Endothelial cell of umbilical vein (primary cell): Measurements from ENCODE around the gene GRID2. TPM values are rescaled to one million over a fixed set of nuclear protein-coding genes. Genes with fewer than 3 reads are reported as not detected.

Experiments
- BruUV-seq: library from RNA; stranded (reverse); fragments of 400-500 nt; replicated peaks from 2 replicates; lab custom pipeline; 2021; lab: Mats Ljungman, UMichigan
- CTCF ChIA-PET: fragments of 300-600, 350-600 bp; sonication (Branson Sonifier 250); formaldehyde crosslinking; loops from one replicate; lab custom pipeline; 2021; ENCODE audit warnings: antibody characterized with exemption, inconsistent platforms; lab: Charles Lee
- POLR2A ChIA-PET: fragments of 300-600, 350-600 bp; sonication (Branson Sonifier 250); formaldehyde crosslinking; loops from one replicate; lab custom pipeline; 2021; ENCODE audit warnings: antibody characterized with exemption, inconsistent platforms; lab: Charles Lee
- DNase-seq: peaks from one replicate; pipeline ENCODE4 v3.0.0-alpha.2; 2011; ENCODE audit warnings: low read depth, low spot score
- FAIRE-seq: peaks from 2 replicates; lab custom pipeline; 2011; peaks lifted over from hg19 to GRCh38; lab: Jason Lieb, UNC
- H2AFZ ChIP-seq: 2 replicates; pipeline ENCODE4 v1.6.0; 2012; ENCODE audit warnings: low read depth, low read length, control low read depth, inconsistent platforms
- H3K27ac ChIP-seq: 2 replicates; pipeline ENCODE4 v1.5.1; 2011; ENCODE audit warnings: low read depth, mild to moderate bottlenecking, control low read depth, low read length, moderate library complexity; ENCODE audit not compliant: insufficient read depth
- H3K27me3 ChIP-seq, 2 experiments: 2 replicates each; pipeline versions ENCODE4 v1.6.0 to v1.6.1; 2011; ENCODE audit warnings: low read length in 2 of 2, mixed read lengths in 1 of 2; ENCODE audit not compliant: control insufficient read depth in 2 of 2, insufficient read depth in 2 of 2
- H3K36me3 ChIP-seq, 2 experiments: 2 replicates in 1 of 2; 3 replicates in 1 of 2; pipeline ENCODE4 v1.5.1; 2011; ENCODE audit warnings: low read length in 2 of 2, mild to moderate bottlenecking in 1 of 2, moderate library complexity in 1 of 2; ENCODE audit not compliant: control insufficient read depth in 2 of 2, insufficient read depth in 2 of 2; ENCODE audit errors: extremely low read depth in 1 of 2
- H3K4me1 ChIP-seq: 3 replicates; pipeline ENCODE4 v1.5.1; 2011; ENCODE audit warnings: mild to moderate bottlenecking, low read length; ENCODE audit not compliant: control insufficient read depth, insufficient read depth; ENCODE audit errors: extremely low read depth
- H3K4me2 ChIP-seq: 2 replicates; pipeline ENCODE4 v1.6.1; 2011; ENCODE audit warnings: low read length, control low read depth, mixed read lengths; ENCODE audit not compliant: insufficient read depth
- H3K4me3 ChIP-seq, 3 experiments: fragments of 200-600 bp in 1 of 3; sonication (generic), shearing (Covaris generic) in 1 of 3; replicated peaks in 1 of 3; 2 replicates each; pipeline ENCODE4 v1.5.1; 2011 to 2016; ENCODE audit warnings: control low read depth in 3 of 3, low read length in 3 of 3, mild to moderate bottlenecking in 2 of 3, inconsistent platforms in 1 of 3, low read depth in 1 of 3, moderate library complexity in 1 of 3; ENCODE audit not compliant: insufficient read depth in 1 of 3
- H3K79me2 ChIP-seq: 2 replicates; pipeline ENCODE4 v1.6.0; 2012; ENCODE audit warnings: low read length, inconsistent platforms; ENCODE audit not compliant: control insufficient read depth, insufficient read depth
- H3K9ac ChIP-seq: replicated peaks from 2 replicates; pipeline ENCODE3; 2011; ENCODE audit warnings: low read length, control low read depth; ENCODE audit not compliant: insufficient read depth; ENCODE audit errors: extremely low read depth
- H3K9me1 ChIP-seq: replicated peaks from 3 replicates; pipeline ENCODE4 v1.6.0; 2011; ENCODE audit warnings: mild to moderate bottlenecking, low read length; ENCODE audit not compliant: control insufficient read depth, insufficient read depth; ENCODE audit errors: extremely low read depth
- H3K9me3 ChIP-seq: replicated peaks from 2 replicates; pipeline ENCODE4 v1.5.1; 2012; ENCODE audit warnings: low read length, inconsistent platforms; ENCODE audit not compliant: control insufficient read depth, insufficient read depth
- H4K20me1 ChIP-seq: replicated peaks from 2 replicates; pipeline ENCODE3; 2011; ENCODE audit warnings: mild to moderate bottlenecking, low read length; ENCODE audit not compliant: control insufficient read depth, insufficient read depth; ENCODE audit errors: extremely low read depth
- EZH2 ChIP-seq: IDR thresholded peaks from 2 replicates; pipeline ENCODE4 v1.6.1; 2012; ENCODE audit warnings: borderline replicate concordance, low read depth, mild to moderate bottlenecking, moderate library complexity, low read length, inconsistent platforms; ENCODE audit not compliant: severe bottlenecking
- FOS ChIP-seq: IDR thresholded peaks from 2 replicates; pipeline ENCODE4 v1.6.1; 2011; ENCODE audit warnings: mild to moderate bottlenecking, low read length, moderate library complexity, borderline replicate concordance; ENCODE audit not compliant: insufficient read depth
- GATA2 ChIP-seq: IDR thresholded peaks from 2 replicates; pipeline ENCODE4 v1.7.0; 2011; ENCODE audit warnings: low read depth, mild to moderate bottlenecking, moderate library complexity, mixed read lengths, low read length; ENCODE audit not compliant: insufficient read length, insufficient read depth
- JUN ChIP-seq: IDR thresholded peaks from 2 replicates; pipeline ENCODE4 v1.6.1; 2011; ENCODE audit warnings: borderline replicate concordance, low read depth; ENCODE audit not compliant: insufficient read length, insufficient read depth
- MYC ChIP-seq: IDR thresholded peaks from one replicate; pipeline ENCODE4 v1.6.1; 2011; ENCODE audit warnings: mild to moderate bottlenecking, low read depth, low read length
- POLR2A ChIP-seq: IDR thresholded peaks from 2 replicates; pipeline ENCODE4 v1.6.1; 2012; ENCODE audit warnings: low read depth, mild to moderate bottlenecking, control low read depth, low read length
- POLR2AphosphoS5 ChIP-seq: IDR thresholded peaks from 2 replicates; pipeline ENCODE4 v1.6.1; 2012; ENCODE audit warnings: low read depth, mild to moderate bottlenecking, control low read depth, low read length, moderate library complexity; ENCODE audit not compliant: insufficient read depth
- dilution Hi-C: fragments of 300-500 bp; cut with MboI; formaldehyde crosslinking; loops from one replicate; pipeline ENCODE4 v1.15.0; 2019; ENCODE audit warnings: low sequenced_read_pairs; ENCODE audit not compliant: extremely low pct_ligation_motif_present
- intact Hi-C: fragments of 100-400 bp; cut with micrococcal nuclease; formaldehyde crosslinking; loops from one replicate; pipeline ENCODE4 v1.10.0; 2022
- polyA plus RNA-seq, 4 experiments: library from polyadenylated mRNA; depleted of rRNA in 3 of 4; stranded (reverse) in 3 of 4; unstranded in 1 of 4; fragments of >200 nt; gene quantifications; 2 replicates each; pipeline versions ENCODE4 v1.2.1 to v1.2.3, GENCODE V29; 2011 to 2012; ENCODE audit warnings: missing spikeins in 1 of 4
- total RNA-seq: library from RNA; stranded (reverse); gene quantifications from 2 replicates; pipeline ENCODE4 v1.2.3, GENCODE V29; 2021
- TF ChIP-seq, protein P1 (sequence below): IDR thresholded peaks from 2 replicates; pipeline ENCODE4 v1.6.1; 2011; ENCODE audit not compliant: insufficient read depth, insufficient read length
- TF ChIP-seq, protein P2 (sequence below), 2 donors: IDR thresholded peaks; 1 replicate in 1 of 2; 2 replicates in 1 of 2; pipeline ENCODE4 v1.5.1; 2011; ENCODE audit warnings: low read length in 2 of 2, mild to moderate bottlenecking in 2 of 2, moderate library complexity in 2 of 2, control low read depth in 1 of 2, inconsistent platforms in 1 of 2, low read depth in 1 of 2; ENCODE audit not compliant: insufficient read depth in 1 of 2; ENCODE audit errors: extremely low read depth in 1 of 2

Gene GRID2
- total and polyA plus RNA-seq, 2 donors (not counting 3 experiments of a cell fraction or from before 2014, with no cell fraction given): not detected

DNA sequence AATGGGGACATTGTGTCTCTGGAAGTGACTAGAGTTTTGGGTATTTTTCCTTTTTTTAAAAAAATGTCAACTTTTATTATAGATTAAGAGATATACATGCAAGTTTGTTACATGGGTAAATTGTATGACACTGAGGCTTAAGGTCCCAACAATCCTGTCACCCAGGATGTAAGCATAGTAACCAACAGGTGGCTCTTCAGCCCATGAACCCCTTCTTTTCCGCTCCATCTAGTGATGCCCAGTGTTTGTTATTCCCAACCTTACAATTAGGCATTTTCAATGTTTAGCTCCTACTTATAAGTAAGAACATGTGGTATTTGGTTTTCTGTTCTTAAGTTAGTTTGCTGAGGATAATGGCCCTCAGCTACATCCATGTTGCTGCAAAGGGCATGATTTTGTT is 102.7 kb downstream of the GRID2 start:
- H3K79me2 ChIP-seq: no peaks in the 10 kb centered on the region
- no peaks in the 10 kb centered on the region for H3K4me1 ChIP-seq
- no peak for DNase-seq
- intact Hi-C loops: no loop called here
- no peaks in the 10 kb centered on the region for H4K20me1 ChIP-seq
- H3K4me2 ChIP-seq: no peak overlapping the region
- BruUV-seq: no TSS peak
- H3K4me3 ChIP-seq: no peak overlapping the region
- H3K27ac ChIP-seq: no peak overlapping the region
- H3K9ac ChIP-seq: no peak overlapping the region
- FAIRE-seq: no peak
- H3K36me3 ChIP-seq: no peaks in the 10 kb centered on the region
- dilution Hi-C loops: no loop called here
- H2AFZ ChIP-seq: no peak overlapping the region
- no peak for TF ChIP-seq POLR2A
- no peak for TF ChIP-seq MYC
- no peak for TF ChIP-seq JUN
- no peak for TF ChIP-seq GATA2
- TF ChIP-seq, protein P1, sequence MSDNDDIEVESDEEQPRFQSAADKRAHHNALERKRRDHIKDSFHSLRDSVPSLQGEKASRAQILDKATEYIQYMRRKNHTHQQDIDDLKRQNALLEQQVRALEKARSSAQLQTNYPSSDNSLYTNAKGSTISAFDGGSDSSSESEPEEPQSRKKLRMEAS: no peak
- no peak for TF ChIP-seq FOS
- TF ChIP-seq, protein P2, sequence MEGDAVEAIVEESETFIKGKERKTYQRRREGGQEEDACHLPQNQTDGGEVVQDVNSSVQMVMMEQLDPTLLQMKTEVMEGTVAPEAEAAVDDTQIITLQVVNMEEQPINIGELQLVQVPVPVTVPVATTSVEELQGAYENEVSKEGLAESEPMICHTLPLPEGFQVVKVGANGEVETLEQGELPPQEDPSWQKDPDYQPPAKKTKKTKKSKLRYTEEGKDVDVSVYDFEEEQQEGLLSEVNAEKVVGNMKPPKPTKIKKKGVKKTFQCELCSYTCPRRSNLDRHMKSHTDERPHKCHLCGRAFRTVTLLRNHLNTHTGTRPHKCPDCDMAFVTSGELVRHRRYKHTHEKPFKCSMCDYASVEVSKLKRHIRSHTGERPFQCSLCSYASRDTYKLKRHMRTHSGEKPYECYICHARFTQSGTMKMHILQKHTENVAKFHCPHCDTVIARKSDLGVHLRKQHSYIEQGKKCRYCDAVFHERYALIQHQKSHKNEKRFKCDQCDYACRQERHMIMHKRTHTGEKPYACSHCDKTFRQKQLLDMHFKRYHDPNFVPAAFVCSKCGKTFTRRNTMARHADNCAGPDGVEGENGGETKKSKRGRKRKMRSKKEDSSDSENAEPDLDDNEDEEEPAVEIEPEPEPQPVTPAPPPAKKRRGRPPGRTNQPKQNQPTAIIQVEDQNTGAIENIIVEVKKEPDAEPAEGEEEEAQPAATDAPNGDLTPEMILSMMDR (IDR thresholded peaks at IDR 0.05; ENCODE audit: extremely low read depth in 1 of 2, insufficient read depth in 1 of 2, low read depth in 1 of 2, low read length in 2 of 2): no peak
- no peak for TF ChIP-seq EZH2
- no peak for TF ChIP-seq POLR2AphosphoS5
- H3K9me1 ChIP-seq: no peaks in the 10 kb centered on the region
- H3K9me3 ChIP-seq: no peaks in the 10 kb centered on the region
- ChIA-PET CTCF (no interaction called here), POLR2A (no interaction called here)
- H3K27me3 ChIP-seq: no peaks in the 10 kb centered on the region
